Mucosa of gallbladder (tissue), 1 donor: ENCODE results near the gene PTPRD. TPM values are rescaled to one million over a fixed set of nuclear protein-coding genes. Genes with fewer than 3 reads are reported as not detected.
A peak's percentile ranks its signal among the peaks of the same experiment; 100 is the strongest.
"Not testable (repeated sequence)": the region's sequence is repeated elsewhere in the genome, so short reads cannot be mapped to it uniquely, and the experiment has no call there.

Source experiments
- DNase-seq: peaks from one replicate; pipeline ENCODE4 v3.0.0-alpha.2; 2020; ENCODE audit warnings: low spot score
- total RNA-seq: library from RNA; stranded (reverse); gene quantifications from one replicate; pipeline ENCODE4 v1.2.1, GENCODE V29; 2021
- donor health status: DM: no; HTN: no; CAD: no.

The PTPRD gene
- total RNA-seq, 1 donor from 2014 or later: 35.9 TPM

DNA sequence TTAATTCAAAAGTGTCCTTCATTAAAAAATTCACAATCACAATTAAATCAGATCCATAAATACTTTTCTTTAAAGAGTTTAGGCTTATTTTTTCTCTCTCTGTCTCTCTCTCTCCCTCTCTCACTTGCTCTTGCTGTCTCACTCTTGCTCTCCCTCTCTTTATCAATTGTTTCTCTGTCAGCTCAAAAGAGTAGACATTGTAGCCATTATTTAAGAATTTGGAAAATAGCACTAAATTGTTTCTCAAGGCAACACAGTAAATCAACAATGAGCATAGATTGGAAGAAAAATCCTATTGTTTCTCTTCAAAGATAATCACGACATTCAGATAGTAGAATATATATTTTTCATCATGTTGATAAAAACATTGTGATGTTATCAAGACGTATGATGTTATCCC, 1114.0 kb downstream of the PTPRD start:
- DNase-seq: no peak

DNA sequence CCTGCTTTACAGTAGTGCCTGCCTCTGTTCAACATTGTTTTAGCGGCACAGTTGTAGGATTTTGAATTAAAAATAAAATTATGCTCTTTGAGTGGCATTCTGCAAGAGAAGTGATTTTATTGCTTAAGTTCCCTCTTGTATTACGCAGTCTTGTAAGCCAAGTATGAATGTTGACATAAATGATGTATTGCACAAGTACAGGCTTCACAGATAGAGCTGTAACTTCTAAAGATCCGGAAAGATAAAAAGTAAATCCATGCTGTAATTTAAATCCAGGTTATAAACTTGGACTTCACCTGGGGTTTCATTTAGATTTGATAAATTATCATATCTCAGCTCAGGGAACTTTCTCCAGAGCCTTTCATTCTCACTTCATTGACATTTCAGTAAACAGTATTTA, 1114.7 kb downstream of the PTPRD start:
- no peak for DNase-seq

DNA sequence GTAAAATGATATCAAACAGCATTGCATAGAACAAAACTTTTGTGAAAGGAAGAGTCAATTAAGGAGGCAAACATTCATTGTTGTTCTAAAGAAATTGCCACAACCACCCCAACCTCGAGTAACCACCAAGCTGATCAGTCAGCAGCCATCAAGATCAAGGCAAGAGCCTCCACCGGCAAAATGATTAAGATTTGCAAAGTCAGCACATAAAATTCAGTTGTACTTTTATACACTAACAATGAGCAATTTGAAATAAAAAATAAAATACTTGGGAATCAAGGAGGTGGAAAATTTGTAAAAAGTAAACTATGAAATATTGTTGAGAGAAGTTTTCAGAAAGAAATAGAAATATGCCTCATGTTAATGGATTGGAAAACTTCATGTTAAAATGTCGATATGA, 1118.5 kb downstream of the PTPRD start:
- no peak for DNase-seq

DNA sequence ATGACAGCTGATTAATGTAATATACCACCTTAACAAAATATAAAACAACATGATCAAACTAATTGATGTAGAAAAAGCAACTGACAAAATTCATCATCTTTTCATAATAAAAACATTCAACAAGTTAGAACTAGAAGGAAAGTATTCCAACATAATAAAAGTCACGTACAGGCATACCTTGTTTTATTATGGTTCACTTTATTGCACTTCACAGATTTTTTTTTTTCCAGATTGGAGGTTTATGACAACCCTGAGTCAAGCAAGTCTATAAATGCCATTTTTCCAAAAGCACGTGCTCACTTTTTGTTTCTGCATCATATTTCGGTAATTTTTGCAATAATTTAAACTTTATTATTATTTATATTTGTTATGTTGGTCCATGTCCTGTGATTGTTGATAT, 1120.3 kb downstream of the PTPRD start:
- no peak for DNase-seq

DNA sequence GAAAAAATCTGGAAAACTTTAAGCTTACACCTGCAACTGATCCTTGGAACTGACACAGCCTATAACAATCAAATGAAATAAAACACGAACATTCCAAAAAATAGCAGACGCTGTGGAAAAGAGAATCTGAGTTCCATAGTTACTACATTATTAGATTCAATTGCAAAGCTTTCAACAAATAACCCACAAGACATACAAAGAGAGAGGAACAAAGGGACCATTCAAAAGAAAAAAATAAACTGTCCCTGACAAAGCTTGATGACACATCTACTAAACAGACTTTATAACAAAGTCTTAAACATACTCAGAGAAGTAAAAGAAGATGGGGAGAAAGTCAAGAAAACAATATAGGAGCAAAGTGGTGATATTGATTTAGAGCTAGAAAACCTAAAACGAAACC, 1123.6 kb downstream of the PTPRD start:
- no peak for DNase-seq

DNA sequence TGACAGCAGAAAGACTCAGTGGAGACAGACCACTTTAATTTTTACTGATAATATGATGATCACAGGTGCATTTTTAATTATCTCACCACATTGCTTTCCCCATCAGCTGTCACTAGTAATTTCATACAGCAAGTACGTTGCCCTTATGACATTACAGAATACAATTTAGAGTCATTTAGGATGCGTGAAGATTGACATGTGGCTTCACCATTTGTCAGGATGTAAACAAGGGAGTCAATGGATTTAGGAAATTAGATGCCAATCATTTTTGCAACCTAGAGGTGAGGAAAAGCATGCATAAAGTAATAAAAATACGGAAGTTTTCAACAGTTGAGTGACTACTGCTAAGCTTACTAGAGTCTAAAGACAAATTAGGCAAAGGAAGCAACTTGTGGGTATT, 1129.6 kb downstream of the PTPRD start:
- DNase-seq: no peak

DNA sequence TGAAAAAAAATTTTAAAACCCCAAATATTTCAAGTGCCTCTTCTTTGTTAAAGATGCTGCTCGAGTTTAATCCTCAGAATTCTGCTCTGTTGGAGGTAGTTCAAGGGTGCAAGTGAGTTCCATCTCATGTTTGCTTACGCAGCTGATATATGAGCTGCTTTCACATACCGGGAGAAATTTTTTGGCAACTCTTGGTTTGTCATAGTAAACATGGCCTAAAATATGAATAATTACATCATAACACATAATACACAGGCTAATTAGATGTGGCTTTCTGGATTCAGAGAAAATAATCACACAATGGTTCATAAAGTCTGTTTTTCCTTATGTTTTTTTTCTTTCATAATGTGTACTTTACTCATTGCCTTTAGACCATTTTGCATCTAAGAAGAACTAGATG, 1134.1 kb downstream of the PTPRD start:
- no peak for DNase-seq

DNA sequence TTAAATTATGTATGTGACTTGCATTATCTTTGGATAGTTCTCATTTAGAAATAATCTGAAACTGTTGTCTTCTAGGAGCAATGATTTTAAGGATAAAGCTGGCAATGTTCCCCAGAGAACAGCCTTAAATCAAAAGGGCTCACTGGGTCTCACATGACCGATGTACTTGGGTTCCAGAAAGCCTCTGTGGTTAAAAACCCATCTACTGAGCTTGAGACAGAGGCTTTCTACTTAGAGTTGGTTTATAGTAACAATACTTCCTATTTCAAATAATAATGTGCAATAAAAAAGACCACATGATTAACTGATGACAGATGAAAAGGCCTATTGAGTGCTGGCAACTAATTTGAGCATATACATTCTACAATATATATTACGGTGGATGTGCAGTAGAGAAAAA, 1143.5 kb downstream of the PTPRD start:
- DNase-seq: no peak

DNA sequence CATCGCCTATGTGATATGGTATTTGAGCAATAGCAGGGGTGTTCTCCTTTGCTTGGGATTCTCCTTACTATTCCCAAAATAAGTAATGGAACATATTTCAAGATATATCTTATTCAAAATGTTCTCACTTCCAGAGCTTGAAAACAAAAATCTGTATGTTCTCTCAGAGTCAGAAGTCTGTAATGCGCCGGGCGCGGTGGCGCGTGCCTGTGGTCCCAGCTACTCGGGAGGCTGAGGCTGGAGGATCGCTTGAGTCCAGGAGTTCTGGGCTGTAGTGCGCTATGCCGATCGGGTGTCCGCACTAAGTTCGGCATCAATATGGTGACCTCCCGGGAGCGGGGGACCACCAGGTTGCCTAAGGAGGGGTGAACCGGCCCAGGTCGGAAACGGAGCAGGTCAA, 1170.9 kb downstream of the PTPRD start:
- not testable (repeated sequence) for DNase-seq

DNA sequence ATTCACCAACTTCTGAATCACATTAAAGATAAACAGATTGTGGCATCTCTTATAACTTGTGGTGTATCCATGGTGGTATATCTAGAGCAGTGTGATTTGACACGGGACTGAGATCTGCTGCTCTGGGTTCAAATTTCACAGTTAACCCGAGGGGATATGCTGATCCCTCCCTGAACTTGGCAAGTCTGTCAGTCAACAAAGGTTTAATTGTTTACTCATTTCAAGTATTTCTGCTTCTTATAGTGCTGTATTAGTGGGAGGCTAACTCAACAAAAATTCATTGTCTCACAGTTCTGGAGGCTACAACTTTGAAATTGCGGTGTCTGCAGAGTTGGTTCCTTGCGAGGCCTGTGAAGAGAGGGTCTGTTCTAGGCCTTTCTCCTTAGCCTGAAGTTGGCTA, 1175.2 kb downstream of the PTPRD start:
- no peak for DNase-seq

DNA sequence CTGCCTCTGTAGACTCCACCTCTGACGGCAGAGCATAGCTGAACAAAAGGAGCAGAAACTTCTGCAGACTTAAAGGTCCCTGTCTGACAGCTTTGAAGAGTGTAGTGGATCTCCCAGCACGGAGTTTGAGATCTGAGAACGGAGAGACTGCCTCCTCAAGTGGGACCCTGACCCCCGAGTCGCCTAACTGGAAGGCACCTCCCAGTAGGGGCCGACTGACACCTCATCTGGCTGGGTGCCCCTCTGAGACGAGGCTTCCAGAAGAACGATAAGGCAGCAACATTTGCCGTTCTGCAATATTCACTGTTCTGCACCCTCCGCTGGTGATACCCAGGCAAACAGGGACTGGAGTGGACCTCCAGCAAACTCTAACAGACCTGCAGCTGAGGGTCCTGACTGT, 1186.3 kb downstream of the PTPRD start:
- DNase-seq: not testable (repeated sequence)

DNA sequence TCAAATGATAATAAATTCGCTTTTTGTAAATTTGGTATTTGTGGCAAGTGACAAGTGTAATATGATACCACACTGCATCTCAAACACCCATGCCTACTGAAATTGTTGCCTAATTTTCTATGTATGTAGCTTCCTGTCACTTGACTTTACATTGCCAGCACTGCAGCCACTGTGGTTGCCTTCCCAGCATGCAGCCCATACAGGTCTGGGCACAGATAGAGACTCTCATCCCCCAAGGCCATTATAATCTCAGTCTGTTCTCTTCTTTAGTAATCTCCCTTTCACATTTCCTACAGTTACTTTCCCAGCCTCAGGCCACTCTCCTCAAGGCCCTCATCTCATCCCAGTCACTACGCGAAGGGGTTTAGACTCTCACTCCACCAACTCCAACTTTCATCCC, 1200.6 kb downstream of the PTPRD start:
- no peak for DNase-seq

DNA sequence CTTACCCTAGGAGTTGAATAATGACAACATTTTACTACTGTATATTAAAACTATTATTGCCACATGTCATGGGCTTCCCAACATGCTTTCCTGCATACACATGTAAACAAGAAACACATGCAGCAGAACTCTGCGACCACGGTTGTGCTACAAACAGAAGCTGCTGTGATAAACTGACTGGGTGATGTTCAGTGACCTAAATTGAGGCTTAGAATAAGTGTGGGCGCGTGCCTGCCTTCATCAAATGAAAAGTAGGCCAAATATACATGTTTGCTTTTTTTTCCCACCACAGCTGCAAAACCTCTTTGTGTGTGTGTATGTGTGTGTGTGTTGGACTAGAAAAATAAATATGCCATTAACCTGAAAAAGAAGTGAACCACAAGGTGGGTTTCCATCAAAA, 1202.1 kb downstream of the PTPRD start:
- DNase-seq: no peak

DNA sequence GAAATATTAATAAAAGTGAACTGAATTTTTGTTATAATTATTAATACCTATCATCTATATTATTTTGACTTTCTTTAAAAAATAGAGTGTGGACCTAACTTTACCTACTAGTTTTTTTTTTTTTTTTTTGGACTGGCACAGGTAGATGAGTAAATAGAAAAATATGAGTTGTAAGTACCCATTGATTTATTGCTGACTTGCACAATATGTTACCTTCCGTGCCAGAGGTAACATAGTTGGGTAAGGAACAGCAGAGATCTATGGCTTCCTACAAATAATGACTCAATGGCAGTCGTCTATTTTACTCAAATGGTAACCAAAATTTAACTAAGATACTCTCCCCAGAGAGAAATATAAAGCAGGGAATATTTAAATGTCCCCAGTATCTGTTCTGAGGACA, 1212.8 kb downstream of the PTPRD start:
- DNase-seq: no peak

DNA sequence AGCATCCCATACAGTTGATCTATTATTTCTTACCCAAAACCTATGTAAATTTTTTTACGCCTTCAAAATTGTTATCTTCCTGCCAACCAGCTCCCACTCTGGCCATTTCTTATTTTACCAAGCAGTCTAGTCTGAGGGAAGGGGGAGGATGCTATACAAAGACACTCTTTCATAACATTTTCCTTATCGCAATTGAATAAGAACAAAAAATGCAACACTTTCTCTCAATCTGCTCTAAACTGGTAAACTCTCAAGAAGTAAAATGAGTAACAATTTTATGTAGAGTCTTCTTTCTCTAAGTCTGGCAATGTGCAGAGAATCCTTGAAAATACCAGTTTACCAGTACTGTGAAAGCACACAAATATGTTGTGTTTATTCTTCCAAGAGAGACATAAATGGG, 1216.3 kb downstream of the PTPRD start:
- no peak for DNase-seq

DNA sequence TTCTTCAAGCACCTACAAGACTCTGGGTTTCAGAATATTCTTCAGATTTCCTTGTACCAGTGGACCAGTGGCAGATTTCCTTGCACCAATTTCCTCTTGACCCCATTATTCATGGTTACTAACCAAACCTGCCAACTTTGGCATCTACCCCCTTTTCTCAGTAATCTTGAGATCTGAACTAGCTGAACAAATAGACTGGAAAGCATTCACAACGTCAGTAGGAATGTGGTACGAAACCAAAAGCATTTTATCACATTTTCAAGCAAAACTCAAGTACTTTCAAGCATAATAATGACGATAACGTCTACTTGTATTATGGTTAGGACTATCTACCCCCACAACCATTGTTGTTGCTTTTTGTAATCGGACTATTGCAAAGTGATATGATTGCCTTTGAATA, 1217.3 kb downstream of the PTPRD start:
- DNase-seq: no peak

DNA sequence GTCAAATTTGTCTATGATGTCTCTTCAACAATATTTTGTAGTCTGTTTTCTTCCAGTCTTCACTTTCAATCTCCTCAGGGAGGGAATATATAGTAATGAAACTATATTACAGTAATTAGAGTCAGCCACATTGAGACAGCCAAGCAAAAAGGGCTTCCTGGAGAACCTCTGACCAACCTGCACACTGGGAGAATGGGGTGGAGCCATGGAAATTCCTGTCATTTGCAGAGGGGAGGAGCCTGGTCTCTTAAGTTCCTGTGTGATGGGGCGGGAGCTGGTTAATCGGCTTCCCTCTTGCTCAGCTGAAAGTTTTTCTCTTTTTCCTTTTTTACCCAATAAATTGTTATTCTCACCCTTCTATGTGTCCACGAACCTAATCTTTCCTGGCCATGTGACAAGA, 1220.0 kb downstream of the PTPRD start:
- no peak for DNase-seq

DNA sequence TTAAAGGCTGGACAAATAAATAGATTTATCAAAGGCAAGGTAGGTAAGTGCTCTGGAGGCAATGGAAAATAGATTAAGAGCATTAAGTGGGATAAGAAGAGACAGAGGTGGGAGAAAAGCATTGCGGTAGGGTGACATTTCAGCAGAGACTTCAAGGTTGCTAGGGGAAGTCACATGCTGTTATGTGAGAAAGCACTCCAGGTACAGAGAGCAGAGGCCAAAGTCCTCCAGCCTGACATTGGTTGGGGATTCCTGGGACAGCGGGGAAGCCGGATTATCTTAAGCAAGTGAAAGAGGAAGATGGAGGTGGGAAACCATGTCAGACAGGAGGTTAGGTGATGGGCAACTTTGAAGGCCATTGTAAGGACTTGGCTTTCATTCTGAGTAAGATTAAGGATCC, 1222.9 kb downstream of the PTPRD start:
- peak; percentile 63 for DNase-seq

DNA sequence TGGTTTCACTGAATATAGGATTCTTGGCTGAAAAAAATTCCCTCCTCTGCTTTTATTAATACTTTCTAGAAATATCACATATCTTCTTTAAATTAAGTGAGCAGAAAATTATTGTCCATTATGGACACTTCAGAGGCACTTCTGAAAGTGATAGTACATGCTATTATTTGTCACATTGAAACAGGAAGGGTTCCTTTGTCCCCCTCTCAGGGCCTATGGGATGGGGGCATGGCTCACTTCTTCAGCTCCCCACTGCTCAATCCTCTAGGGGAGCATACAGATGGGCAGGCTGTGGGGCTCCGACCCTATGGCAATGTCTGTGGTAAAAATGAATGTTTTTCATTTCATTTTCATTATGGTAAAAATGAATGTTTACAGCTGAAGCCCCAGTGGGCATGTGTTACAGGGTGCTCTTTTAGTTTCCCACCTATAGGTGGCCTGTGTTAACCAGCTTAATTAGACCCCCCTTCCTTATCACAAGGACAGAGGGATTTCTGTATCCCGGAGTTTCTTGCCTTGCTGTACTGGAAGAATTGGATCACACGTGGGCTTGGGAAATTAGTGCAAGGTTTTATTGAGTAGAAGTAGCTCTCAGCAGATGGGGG, 1225.2 kb downstream of the PTPRD start:
- DNase-seq: no peak

DNA sequence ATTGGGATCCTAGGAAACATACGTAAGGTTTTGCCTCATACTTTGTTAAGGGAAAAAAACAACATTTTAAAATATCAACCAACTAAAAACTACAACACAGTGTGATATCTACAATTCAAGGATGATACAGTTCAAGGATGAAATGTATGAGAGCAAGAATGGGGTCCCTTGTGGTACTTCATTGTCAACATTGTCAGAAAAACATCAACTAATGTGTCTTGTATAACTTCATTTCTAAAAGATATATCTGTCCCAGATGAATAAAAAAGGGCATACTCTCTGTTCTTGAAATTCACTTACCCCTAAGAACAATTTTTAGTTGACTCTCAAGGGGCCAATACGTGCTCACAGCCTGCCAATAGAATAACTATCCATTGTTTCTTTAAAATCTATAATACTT, 1250.5 kb downstream of the PTPRD start:
- no peak for DNase-seq

DNA sequence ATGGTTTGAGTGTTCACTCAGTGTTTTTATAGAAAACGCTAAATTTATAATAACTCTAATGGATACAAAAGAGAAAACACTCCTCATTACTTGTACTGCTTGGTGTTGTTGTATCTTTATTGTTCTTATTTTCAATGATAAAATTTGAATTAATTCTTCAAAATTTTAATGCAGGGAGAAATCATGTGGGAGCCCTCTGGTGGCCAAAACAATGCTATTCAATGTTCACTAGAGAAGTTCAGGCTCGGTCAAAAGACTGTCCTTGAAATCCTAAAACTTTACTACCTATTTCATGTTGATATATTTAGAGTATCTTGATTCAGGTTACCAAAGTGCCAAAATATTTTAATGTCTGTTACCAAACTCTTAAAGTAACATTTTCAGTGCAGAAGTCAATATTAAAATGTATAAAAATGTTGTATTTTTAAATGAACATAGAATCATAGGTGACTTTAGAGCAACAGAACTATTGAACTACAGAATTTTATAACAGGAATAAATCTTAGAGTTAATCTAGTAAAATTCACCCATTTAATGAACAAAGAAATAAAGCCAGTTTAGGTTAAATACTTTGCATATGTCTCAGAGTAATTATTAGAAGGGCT, 1259.8 kb downstream of the PTPRD start:
- no peak for DNase-seq

DNA sequence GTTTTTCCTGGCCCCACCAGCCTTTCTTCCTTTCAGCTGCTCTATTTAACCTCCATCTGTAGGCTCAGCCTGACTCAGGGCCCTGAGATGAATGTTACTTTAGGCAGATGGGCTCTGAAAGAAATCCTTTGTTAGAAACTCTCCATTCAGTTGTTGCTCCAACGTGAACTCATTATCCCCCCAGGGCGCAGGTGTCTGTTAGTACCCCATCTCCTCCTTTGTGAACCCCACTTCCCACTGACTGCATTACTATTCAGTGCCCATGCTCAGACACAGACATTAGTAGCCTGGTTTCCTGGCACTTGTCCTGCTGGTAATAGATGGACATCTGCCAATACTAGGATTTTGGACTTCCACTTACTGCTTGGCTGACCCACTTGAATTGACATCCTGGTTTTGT, 1271.6 kb downstream of the PTPRD start:
- no peak for DNase-seq

DNA sequence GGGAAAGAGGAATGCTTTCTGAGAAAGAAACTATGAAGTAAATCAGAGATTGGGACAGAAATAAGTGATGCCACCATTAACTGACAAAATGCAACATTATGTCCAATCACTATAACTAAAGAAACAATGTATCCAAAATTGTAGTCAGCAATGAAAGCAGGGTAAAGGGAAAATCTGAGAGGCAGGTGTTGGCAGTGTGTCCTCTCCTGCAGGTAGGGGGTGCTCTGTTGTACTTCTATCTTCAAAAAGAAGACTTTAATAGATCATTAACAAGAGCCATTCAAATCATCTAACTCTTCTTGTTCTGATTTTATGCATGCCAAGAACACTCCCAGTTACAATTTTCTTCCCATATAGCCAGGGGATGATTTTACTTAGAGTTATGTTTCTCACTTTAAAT, 1275.7 kb downstream of the PTPRD start:
- no peak for DNase-seq

DNA sequence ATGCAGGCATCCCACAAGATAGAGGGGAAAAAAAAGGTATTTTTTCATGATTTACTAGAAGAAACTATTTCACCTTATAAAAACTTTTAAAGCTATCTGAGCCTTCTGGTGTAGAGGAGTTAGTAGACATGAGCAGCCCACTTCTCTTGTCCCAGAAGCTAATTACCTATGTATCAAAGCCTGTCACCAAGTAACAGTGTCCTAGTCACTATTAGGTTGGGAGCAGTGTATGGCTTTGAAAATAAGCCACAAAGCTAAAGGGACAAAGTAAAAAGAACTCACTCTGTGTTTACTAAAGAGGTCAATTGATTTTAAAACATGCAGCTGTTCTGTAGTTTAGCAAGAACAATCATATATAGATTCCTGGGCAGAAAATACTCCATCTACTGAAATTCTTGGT, 1286.1 kb downstream of the PTPRD start:
- DNase-seq: no peak
